ENCODE results near the gene VAV3. TPM values are rescaled to one million over a fixed set of nuclear protein-coding genes. Genes with fewer than 3 reads are reported as not detected.

Gene VAV3
- total and polyA plus RNA-seq, 10 of the 15 experiments (the other 5 are each of a cell fraction or from before 2014, with no cell fraction given): 0.84 to 5.5 (median 3.4) TPM

DNA sequence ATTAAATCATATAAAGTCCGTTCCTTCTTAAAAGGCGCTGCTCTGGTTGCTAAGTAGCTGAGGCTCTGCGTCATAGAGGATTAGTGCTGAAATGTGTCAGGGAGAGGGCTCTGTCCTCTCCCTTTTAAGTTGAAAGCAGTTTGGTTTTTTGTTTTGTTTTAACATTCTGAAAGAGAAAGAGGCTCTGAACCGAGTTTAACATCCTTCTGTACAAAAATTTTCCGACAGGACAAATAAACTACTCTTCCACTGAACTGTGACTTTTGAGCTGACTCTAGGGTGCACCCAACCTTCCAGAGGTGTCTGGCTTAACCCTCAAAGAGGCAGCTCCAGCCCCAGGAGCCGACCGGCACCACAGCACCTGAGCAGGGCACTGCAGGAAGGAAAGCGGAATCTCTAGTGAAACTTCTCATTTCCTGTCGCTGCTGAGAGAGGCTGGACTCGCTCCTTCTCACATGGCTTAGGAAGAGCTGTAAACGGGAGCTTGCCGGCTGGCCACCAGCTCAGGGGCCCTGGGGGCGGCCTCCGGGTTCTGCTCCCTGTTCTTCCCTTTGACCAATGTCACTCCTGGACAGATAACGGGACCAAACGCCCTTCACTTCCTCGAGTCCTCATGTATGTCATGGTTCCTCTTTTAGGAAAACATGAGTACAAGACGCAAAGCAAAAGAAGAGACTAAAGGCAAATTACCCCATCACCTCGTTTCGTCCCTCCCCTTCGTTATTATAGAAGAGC, 1.2 kb downstream of the VAV3 start (continued):
- TF ChIP-seq CREB1 (IDR thresholded peaks at IDR 0.05; ENCODE audit: low read depth) (0 out of 2 replicates have a peak, but pooled peaks have one; percentile 35), NFYA (IDR thresholded peaks at IDR 0.05; ENCODE audit: borderline replicate concordance, low read depth, low read length) (no peak), BHLHE40 (IDR thresholded peaks at IDR 0.05; ENCODE audit: borderline replicate concordance in 1 of 2, low read depth in 2 of 2, low read length in 1 of 2) (0 out of 4 replicates have a peak, but pooled peaks of 1 of the 2 experiments have one; percentile 8), SMC3 (IDR thresholded peaks at IDR 0.05; ENCODE audit: borderline replicate concordance, low read length) (no peak)

DNA sequence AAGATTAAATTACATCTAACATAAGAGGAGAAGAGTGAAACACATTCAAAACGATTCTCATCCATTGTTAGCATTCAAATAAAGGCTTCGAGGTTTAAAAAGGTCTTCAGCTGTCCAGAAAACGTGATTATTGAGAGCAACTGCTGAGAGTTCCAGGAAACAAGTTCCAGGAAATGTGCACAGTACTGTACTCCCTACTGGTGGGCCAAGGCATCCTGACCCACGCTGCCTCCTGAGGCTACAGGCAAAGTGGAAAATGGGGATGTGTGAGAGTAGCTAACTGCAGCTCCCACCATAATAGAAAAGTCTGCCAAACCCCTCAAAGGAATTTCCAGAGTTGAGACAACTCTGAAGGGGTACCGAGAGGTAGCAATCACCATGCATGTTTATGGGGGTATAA, 2.0 kb downstream of the VAV3 start:
- no peak overlapping the region for H2AFZ ChIP-seq (ENCODE audit: control insufficient read depth, low read depth, low read length)
- in situ Hi-C loops (cut with MboI): loop anchor here (10.0 kb wide), 1 partner anchor 178 kb away; no protein-coding TSS in a partner anchor
- no peaks in the 10 kb centered on the region for H3K27me3 ChIP-seq (replicated peaks in 1 of 2; ENCODE audit: control insufficient read depth in 2 of 2, insufficient read depth in 2 of 2, low read length in 1 of 2)
- intact Hi-C loops (cut with micrococcal nuclease; ENCODE audit: unreplicated experiment): no loop called here
- H3K4me1 ChIP-seq (ENCODE audit: control insufficient read depth, insufficient read depth, low read length): peaks cover 10% of the 10 kb centered on the region
- FAIRE-seq: no peak
- ChIA-PET POLR2A (interaction anchor here (1.5 kb wide), 1 partner anchor 23 kb away, joined by 5 read pairs; no protein-coding TSS in a partner anchor), SMC1A (ENCODE audit: uncharacterized antibody, unreplicated experiment) (interaction anchor here (1.0 to 2.5 kb wide), 6 partner anchors 8 to 181 kb away, joined by 3 to 15 read pairs (median 4); no protein-coding TSS in a partner anchor), CTCF (interaction anchor here (0.9 to 1.7 kb wide), 4 partner anchors 13 to 180 kb away, joined by 3 to 8 read pairs (median 4); no protein-coding TSS in a partner anchor), RAD21 (ENCODE audit: unreplicated experiment) (interaction anchor here (0.7 to 2.9 kb wide), 8 partner anchors 13 to 178 kb away, joined by 3 to 15 read pairs (median 4); no protein-coding TSS in a partner anchor)
- H3K9me3 ChIP-seq (replicated peaks; ENCODE audit: control insufficient read depth, insufficient read depth, low read length): no peaks in the 10 kb centered on the region
- H3K79me2 ChIP-seq (ENCODE audit: control insufficient read depth, insufficient read depth, low read length): no peaks in the 10 kb centered on the region; the same call in 1 of the 2 replicates
- TF ChIP-seq POLR2AphosphoS5 (IDR thresholded peaks at IDR 0.05; ENCODE audit: low read length): no peak
- no peak for TF ChIP-seq CREB1 (IDR thresholded peaks at IDR 0.05; ENCODE audit: low read depth)
- TF ChIP-seq IKZF2 (IDR thresholded peaks at IDR 0.05): no peak
- TF ChIP-seq MYB (IDR thresholded peaks at IDR 0.05; ENCODE audit: borderline replicate concordance, low read depth, low read length): no peak
- TF ChIP-seq IKZF1 (conservative IDR thresholded peaks at IDR 0.05): no peak
- TF ChIP-seq RAD51 (IDR thresholded peaks at IDR 0.05): no peak
- TF ChIP-seq RB1 (IDR thresholded peaks at IDR 0.05; ENCODE audit: borderline replicate concordance): no peak
- TF ChIP-seq BMI1 (IDR thresholded peaks at IDR 0.05; ENCODE audit: borderline replicate concordance): no peak
- TF ChIP-seq SMAD1 (IDR thresholded peaks at IDR 0.05; ENCODE audit: low read depth, partially characterized antibody): no peak
- TF ChIP-seq TBL1XR1 (IDR thresholded peaks at IDR 0.05; ENCODE audit: low read depth, low read length): no peak
- TF ChIP-seq SREBF2 (IDR thresholded peaks at IDR 0.05; ENCODE audit: low read length): no peak
- TF ChIP-seq ZBED1 (IDR thresholded peaks at IDR 0.05; ENCODE audit: borderline replicate concordance): no peak
- TF ChIP-seq YBX1 (IDR thresholded peaks at IDR 0.05): no peak
- TF ChIP-seq SPI1 (IDR thresholded peaks at IDR 0.05; ENCODE audit: borderline replicate concordance, insufficient read depth, low read depth, low read length): no peak
- no peak for TF ChIP-seq CEBPB (IDR thresholded peaks at IDR 0.05; ENCODE audit: borderline replicate concordance in 1 of 2, low read depth in 2 of 2, low read length in 2 of 2)
- no peaks in the 10 kb centered on the region for H4K20me1 ChIP-seq (ENCODE audit: control insufficient read depth, insufficient read depth)
- no TSS peak for BruUV-seq (replicated peaks)
- no peaks in the 10 kb centered on the region for H3K36me3 ChIP-seq (ENCODE audit: control insufficient read depth in 2 of 2, insufficient read depth in 2 of 2, low read length in 1 of 2)
- peak overlapping the region; percentile 77 for H3K4me2 ChIP-seq (ENCODE audit: control insufficient read depth, insufficient read depth)
- DNase-seq (ENCODE audit: low read depth, low spot score): no peak
- no peak for ATAC-seq
- no peak overlapping the region for H3K9ac ChIP-seq (ENCODE audit: control insufficient read depth, insufficient read depth, low read length)
- 33% methylated on average over 5 of the region's 5 CpGs for WGBS (ENCODE audit: insufficient coverage, insufficient replicate concordance, low lambda C conversion rate, missing lambda C conversion rate)
- H3K27ac ChIP-seq (ENCODE audit: control insufficient read depth, insufficient read depth): peak overlapping the region; percentile 17; the same call in 1 of the 2 replicates
- peak overlapping the region; percentile 87 for H3K4me3 ChIP-seq

Data from GM12878 (cell line).